A673 (cell line): ENCODE results near the gene WFS1. TPM values are rescaled to one million over a fixed set of nuclear protein-coding genes. Genes with fewer than 3 reads are reported as not detected.

Source experiments
- BruUV-seq: library from RNA; stranded (reverse); fragments of 400-500 nt; replicated peaks from 2 replicates; lab custom pipeline; 2021; lab: Mats Ljungman, UMichigan
- CTCF ChIA-PET: fragments of 300-600 bp; sonication (Branson Sonifier 250); formaldehyde crosslinking; loops from one replicate; lab custom pipeline; 2022; ENCODE audit warnings: antibody characterized with exemption; lab: Charles Lee
- POLR2A ChIA-PET: fragments of 300-600 bp; sonication (Branson Sonifier 250); formaldehyde crosslinking; loops from one replicate; lab custom pipeline; 2022; ENCODE audit warnings: antibody characterized with exemption; ENCODE audit not compliant: low non-redundant PET; lab: Charles Lee
- DNase-seq: peaks from one replicate; pipeline ENCODE4 v3.0.0-alpha.2; 2015; ENCODE audit warnings: low spot score
- H3K27ac ChIP-seq: fragments of 200-600 bp; sonication (generic); 2 replicates; pipeline ENCODE4 v1.5.1; 2016; ENCODE audit warnings: mixed run types, low read depth, mild to moderate bottlenecking, mixed read lengths, antibody characterized with exemption, low read length; ENCODE audit not compliant: poor library complexity, severe bottlenecking
- H3K27me3 ChIP-seq: fragments of 200-600 bp; sonication (generic); replicated peaks from 2 replicates; pipeline ENCODE4 v1.6.1; 2017; ENCODE audit warnings: mixed run types, low read depth, mild to moderate bottlenecking, mixed read lengths, antibody characterized with exemption, low read length; ENCODE audit not compliant: insufficient read depth, poor library complexity
- H3K36me3 ChIP-seq: fragments of 200-600 bp; sonication (generic); 2 replicates; pipeline ENCODE4 v1.6.1; 2016; ENCODE audit warnings: mixed run types, mild to moderate bottlenecking, mixed read lengths, antibody characterized with exemption, low read length; ENCODE audit not compliant: insufficient read depth, poor library complexity, severe bottlenecking
- H3K4me1 ChIP-seq: fragments of 200-600 bp; sonication (generic); 2 replicates; pipeline ENCODE4 v1.6.1; 2017; ENCODE audit warnings: mixed run types, mild to moderate bottlenecking, mixed read lengths, antibody characterized with exemption, low read length; ENCODE audit not compliant: insufficient read depth, poor library complexity, severe bottlenecking
- H3K4me3 ChIP-seq: fragments of 200-600 bp; sonication (generic); 2 replicates; pipeline ENCODE4 v1.5.1; 2016; ENCODE audit warnings: low read depth, mixed run types, mild to moderate bottlenecking, mixed read lengths, low read length; ENCODE audit not compliant: poor library complexity, severe bottlenecking
- H3K9me3 ChIP-seq: fragments of 200-600 bp; sonication (generic); 2 replicates; pipeline ENCODE4 v1.6.1; 2016; ENCODE audit warnings: mixed run types, low read depth, mild to moderate bottlenecking, mixed read lengths, antibody characterized with exemption, low read length; ENCODE audit not compliant: poor library complexity, severe bottlenecking
- EZH2 ChIP-seq: fragments of 200-600 bp; sonication (generic); IDR thresholded peaks from 2 replicates; pipeline ENCODE4 v1.6.1; 2017; ENCODE audit warnings: borderline replicate concordance, low read depth, mild to moderate bottlenecking, mixed read lengths, antibody characterized with exemption, low read length; ENCODE audit not compliant: poor library complexity, severe bottlenecking
- intact Hi-C: fragments of 100-400 bp; cut with micrococcal nuclease; formaldehyde crosslinking; loops from one replicate; pipeline ENCODE4 v1.10.0; 2022; ENCODE audit not compliant: unreplicated experiment
- total RNA-seq: library from RNA; stranded (reverse); gene quantifications from 2 replicates; pipeline ENCODE4 v1.2.3, GENCODE V29; 2021
- TF ChIP-seq, protein P1 (sequence below): fragments of 300-800, 200-600 bp; sonication (generic); conservative IDR thresholded peaks from 2 replicates; pipeline ENCODE4 v1.5.1; 2017; ENCODE audit warnings: low read depth, mild to moderate bottlenecking, antibody characterized with exemption, low read length, moderate library complexity, mixed read lengths

The WFS1 gene
- total RNA-seq, 1 experiment from 2014 or later, result 14.0 TPM

DNA sequence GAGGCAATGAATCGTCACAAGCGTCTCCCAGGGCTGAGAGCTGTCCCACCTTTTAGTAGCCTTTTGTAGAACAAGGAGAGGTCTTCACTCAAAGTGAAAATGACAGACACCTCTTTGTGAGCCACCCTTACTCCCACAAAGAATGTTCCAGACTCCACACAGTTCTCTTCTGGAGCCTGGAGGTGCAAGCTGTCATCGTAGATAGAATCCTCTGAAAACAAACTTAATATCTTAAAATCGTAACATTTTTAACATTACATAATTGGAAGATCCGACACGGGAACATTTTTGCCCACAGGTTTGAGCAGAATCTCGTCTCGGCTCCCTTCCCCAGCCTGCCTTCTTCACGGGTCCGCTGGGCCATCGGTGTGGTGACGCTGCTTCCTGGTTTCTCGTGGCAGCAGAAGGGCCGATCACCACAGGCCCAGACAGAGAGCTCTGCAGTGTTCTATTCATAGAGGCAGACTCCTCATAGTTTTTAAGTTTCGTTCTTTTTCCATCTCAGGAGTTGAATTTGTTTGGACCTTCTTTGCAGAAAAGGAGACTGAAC lies 27.7 kb downstream of the WFS1 start:
- TF ChIP-seq, protein P1, sequence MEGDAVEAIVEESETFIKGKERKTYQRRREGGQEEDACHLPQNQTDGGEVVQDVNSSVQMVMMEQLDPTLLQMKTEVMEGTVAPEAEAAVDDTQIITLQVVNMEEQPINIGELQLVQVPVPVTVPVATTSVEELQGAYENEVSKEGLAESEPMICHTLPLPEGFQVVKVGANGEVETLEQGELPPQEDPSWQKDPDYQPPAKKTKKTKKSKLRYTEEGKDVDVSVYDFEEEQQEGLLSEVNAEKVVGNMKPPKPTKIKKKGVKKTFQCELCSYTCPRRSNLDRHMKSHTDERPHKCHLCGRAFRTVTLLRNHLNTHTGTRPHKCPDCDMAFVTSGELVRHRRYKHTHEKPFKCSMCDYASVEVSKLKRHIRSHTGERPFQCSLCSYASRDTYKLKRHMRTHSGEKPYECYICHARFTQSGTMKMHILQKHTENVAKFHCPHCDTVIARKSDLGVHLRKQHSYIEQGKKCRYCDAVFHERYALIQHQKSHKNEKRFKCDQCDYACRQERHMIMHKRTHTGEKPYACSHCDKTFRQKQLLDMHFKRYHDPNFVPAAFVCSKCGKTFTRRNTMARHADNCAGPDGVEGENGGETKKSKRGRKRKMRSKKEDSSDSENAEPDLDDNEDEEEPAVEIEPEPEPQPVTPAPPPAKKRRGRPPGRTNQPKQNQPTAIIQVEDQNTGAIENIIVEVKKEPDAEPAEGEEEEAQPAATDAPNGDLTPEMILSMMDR, result no peak
- TF ChIP-seq EZH2, result no peak
- POLR2A ChIA-PET, result no interaction called here
- no peaks in the 10 kb centered on the region for H3K4me1 ChIP-seq
- no peaks in the 10 kb centered on the region for H3K9me3 ChIP-seq
- H3K27ac ChIP-seq, result no peak overlapping the region
- CTCF ChIA-PET, result no interaction called here
- no peaks in the 10 kb centered on the region for H3K36me3 ChIP-seq
- intact Hi-C loops, result no loop called here
- no peaks in the 10 kb centered on the region for H3K27me3 ChIP-seq
- H3K4me3 ChIP-seq, result no peak overlapping the region
- no TSS peak for BruUV-seq
- DNase-seq, result no peak

- no peak overlapping the region for H3K4me3 ChIP-seq
- ChIA-PET POLR2A (no interaction called here), CTCF (no interaction called here)
- intact Hi-C loops, result no loop called here
- H3K9me3 ChIP-seq, result no peaks in the 10 kb centered on the region
- no peak overlapping the region for H3K27ac ChIP-seq
- no TSS peak for BruUV-seq
- TF ChIP-seq, protein P1, result no peak
- no peak for TF ChIP-seq EZH2
- H3K4me1 ChIP-seq, result no peaks in the 10 kb centered on the region
- no peak for DNase-seq
- H3K36me3 ChIP-seq, result no peaks in the 10 kb centered on the region
- H3K27me3 ChIP-seq, result no peaks in the 10 kb centered on the region
Observed at GRCh38 chr4:6298035-6298434, 28.4 kb downstream of the WFS1 start.

DNA sequence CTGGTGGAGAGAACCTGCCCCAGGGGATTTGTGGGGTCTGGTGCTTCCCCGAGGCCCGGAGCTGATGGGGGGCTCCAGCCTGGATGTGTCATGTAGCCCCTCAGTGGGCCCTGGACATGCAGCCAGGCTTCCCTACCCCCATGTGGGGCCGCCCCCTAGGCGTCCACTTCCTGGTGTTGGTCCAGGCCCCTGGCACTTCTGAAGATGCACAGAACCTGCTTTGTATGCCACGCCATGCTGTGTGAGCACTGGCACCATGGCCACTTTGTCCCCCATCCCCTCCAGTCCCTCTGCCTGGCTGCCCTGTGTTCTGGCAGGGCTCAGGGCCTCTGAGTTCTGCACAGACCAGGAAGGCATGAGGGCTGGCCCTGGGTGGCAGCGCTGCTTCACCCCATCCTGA lies 29.2 kb downstream of the WFS1 start:
- POLR2A ChIA-PET, result no interaction called here
- CTCF ChIA-PET, result no interaction called here
- no peak for TF ChIP-seq EZH2
- TF ChIP-seq, protein P1, result no peak
- no peaks in the 10 kb centered on the region for H3K27me3 ChIP-seq
- DNase-seq, result no peak
- intact Hi-C loops, result no loop called here
- no peaks in the 10 kb centered on the region for H3K4me1 ChIP-seq
- H3K4me3 ChIP-seq, result no peak overlapping the region
- H3K36me3 ChIP-seq, result no peaks in the 10 kb centered on the region
- BruUV-seq, result no TSS peak
- H3K27ac ChIP-seq, result no peak overlapping the region
- H3K9me3 ChIP-seq, result no peaks in the 10 kb centered on the region
